Measurements from ENCODE around the gene CUBN.

DNA sequence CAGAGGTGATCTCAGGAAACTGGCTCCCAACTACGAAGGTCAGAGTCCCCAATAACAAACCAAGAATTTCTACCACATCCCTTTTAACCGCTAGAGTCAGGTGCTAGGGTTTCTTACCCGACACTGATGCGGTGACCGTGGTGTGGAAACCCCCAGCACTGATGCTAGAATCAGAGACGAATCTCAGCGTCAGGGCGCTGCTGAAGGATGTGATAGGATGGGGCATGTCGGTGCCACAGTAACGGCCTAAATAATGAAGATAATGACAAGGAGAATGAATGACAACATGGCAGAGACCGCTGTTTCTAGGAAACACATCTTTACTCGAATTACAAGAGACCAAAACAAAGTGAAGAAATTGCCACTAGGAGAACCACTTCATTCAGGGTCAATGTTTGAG, 181.2 kb downstream of the CUBN start:
- TF ChIP-seq, protein P1, sequence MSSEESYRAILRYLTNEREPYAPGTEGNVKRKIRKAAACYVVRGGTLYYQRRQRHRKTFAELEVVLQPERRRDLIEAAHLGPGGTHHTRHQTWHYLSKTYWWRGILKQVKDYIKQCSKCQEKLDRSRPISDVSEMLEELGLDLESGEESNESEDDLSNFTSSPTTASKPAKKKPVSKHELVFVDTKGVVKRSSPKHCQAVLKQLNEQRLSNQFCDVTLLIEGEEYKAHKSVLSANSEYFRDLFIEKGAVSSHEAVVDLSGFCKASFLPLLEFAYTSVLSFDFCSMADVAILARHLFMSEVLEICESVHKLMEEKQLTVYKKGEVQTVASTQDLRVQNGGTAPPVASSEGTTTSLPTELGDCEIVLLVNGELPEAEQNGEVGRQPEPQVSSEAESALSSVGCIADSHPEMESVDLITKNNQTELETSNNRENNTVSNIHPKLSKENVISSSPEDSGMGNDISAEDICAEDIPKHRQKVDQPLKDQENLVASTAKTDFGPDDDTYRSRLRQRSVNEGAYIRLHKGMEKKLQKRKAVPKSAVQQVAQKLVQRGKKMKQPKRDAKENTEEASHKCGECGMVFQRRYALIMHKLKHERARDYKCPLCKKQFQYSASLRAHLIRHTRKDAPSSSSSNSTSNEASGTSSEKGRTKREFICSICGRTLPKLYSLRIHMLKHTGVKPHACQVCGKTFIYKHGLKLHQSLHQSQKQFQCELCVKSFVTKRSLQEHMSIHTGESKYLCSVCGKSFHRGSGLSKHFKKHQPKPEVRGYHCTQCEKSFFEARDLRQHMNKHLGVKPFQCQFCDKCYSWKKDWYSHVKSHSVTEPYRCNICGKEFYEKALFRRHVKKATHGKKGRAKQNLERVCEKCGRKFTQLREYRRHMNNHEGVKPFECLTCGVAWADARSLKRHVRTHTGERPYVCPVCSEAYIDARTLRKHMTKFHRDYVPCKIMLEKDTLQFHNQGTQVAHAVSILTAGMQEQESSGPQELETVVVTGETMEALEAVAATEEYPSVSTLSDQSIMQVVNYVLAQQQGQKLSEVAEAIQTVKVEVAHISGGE (tag by site-specific recombination; conservative IDR thresholded peaks at IDR 0.05; ENCODE audit: low read depth), result no peak
- TF ChIP-seq, protein P2, sequence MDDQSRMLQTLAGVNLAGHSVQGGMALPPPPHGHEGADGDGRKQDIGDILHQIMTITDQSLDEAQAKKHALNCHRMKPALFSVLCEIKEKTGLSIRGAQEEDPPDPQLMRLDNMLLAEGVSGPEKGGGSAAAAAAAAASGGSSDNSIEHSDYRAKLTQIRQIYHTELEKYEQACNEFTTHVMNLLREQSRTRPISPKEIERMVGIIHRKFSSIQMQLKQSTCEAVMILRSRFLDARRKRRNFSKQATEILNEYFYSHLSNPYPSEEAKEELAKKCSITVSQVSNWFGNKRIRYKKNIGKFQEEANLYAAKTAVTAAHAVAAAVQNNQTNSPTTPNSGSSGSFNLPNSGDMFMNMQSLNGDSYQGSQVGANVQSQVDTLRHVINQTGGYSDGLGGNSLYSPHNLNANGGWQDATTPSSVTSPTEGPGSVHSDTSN (CRISPR knock-in tag; IDR thresholded peaks at IDR 0.05), result no peak
- TF ChIP-seq MZF1 (tag by site-specific recombination; IDR thresholded peaks at IDR 0.05; ENCODE audit: borderline replicate concordance) (no peak), ZNF558 (tag by site-specific recombination; IDR thresholded peaks at IDR 0.05) (no peak), ZNF660 (tag by site-specific recombination; IDR thresholded peaks at IDR 0.05) (no peak)
- TF ChIP-seq, protein P3, sequence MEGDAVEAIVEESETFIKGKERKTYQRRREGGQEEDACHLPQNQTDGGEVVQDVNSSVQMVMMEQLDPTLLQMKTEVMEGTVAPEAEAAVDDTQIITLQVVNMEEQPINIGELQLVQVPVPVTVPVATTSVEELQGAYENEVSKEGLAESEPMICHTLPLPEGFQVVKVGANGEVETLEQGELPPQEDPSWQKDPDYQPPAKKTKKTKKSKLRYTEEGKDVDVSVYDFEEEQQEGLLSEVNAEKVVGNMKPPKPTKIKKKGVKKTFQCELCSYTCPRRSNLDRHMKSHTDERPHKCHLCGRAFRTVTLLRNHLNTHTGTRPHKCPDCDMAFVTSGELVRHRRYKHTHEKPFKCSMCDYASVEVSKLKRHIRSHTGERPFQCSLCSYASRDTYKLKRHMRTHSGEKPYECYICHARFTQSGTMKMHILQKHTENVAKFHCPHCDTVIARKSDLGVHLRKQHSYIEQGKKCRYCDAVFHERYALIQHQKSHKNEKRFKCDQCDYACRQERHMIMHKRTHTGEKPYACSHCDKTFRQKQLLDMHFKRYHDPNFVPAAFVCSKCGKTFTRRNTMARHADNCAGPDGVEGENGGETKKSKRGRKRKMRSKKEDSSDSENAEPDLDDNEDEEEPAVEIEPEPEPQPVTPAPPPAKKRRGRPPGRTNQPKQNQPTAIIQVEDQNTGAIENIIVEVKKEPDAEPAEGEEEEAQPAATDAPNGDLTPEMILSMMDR (tag by site-specific recombination; IDR thresholded peaks at IDR 0.05), result no peak
- TF ChIP-seq, protein P4, sequence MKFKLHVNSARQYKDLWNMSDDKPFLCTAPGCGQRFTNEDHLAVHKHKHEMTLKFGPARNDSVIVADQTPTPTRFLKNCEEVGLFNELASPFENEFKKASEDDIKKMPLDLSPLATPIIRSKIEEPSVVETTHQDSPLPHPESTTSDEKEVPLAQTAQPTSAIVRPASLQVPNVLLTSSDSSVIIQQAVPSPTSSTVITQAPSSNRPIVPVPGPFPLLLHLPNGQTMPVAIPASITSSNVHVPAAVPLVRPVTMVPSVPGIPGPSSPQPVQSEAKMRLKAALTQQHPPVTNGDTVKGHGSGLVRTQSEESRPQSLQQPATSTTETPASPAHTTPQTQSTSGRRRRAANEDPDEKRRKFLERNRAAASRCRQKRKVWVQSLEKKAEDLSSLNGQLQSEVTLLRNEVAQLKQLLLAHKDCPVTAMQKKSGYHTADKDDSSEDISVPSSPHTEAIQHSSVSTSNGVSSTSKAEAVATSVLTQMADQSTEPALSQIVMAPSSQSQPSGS (tag by site-specific recombination; IDR thresholded peaks at IDR 0.05; ENCODE audit: low read depth), result no peak
- TF ChIP-seq, protein P5, sequence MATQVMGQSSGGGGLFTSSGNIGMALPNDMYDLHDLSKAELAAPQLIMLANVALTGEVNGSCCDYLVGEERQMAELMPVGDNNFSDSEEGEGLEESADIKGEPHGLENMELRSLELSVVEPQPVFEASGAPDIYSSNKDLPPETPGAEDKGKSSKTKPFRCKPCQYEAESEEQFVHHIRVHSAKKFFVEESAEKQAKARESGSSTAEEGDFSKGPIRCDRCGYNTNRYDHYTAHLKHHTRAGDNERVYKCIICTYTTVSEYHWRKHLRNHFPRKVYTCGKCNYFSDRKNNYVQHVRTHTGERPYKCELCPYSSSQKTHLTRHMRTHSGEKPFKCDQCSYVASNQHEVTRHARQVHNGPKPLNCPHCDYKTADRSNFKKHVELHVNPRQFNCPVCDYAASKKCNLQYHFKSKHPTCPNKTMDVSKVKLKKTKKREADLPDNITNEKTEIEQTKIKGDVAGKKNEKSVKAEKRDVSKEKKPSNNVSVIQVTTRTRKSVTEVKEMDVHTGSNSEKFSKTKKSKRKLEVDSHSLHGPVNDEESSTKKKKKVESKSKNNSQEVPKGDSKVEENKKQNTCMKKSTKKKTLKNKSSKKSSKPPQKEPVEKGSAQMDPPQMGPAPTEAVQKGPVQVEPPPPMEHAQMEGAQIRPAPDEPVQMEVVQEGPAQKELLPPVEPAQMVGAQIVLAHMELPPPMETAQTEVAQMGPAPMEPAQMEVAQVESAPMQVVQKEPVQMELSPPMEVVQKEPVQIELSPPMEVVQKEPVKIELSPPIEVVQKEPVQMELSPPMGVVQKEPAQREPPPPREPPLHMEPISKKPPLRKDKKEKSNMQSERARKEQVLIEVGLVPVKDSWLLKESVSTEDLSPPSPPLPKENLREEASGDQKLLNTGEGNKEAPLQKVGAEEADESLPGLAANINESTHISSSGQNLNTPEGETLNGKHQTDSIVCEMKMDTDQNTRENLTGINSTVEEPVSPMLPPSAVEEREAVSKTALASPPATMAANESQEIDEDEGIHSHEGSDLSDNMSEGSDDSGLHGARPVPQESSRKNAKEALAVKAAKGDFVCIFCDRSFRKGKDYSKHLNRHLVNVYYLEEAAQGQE (tag by site-specific recombination; IDR thresholded peaks at IDR 0.05), result no peak
